ENCODE results near the gene SSTR5.

Gene SSTR5

DNA sequence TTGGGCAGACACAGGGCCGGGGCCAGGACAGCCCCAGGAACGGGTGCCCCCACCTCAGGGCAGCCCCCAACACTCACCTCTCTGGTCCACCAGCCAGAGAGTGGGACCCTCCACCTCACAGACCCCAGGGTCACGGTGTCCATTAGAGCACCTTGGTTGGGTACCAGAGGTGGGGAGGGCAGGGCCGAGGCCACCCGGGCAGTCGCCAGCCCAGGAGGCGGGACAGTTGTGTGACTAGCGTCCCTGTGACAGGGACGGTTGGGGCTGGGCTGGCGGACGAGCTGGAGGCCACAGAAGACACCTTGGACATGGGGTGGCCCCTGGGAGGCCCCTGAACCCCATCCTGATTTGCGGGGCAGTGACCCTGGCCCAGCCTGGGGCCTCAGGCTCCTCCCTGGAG is 35.2 kb downstream of the SSTR5 start:
- no peak for DNase-seq

GRCh38 chr16:1108299-1109252 is 36.0 kb downstream of the SSTR5 start:
- DNase-seq = no peak

DNA sequence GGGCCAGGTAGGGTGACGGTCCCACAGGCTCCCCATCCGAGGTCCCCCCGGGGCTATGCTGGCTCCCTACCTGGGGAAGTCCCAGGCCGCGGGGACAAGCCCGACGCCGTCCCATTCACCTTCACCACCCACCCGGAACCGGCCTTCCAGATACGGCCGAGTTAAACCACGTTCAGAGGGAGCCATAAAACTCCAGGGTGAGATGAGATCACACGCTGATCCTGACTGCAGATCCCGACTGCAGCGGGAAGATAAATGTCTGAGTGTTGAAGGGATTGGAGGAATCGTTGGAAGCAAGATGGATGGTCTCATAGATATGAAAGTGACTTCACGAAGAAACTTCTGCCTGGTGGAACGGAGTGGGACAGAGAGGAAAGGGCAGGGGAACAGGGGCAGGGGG is 37.1 kb downstream of the SSTR5 start:
- DNase-seq = no peak

DNA sequence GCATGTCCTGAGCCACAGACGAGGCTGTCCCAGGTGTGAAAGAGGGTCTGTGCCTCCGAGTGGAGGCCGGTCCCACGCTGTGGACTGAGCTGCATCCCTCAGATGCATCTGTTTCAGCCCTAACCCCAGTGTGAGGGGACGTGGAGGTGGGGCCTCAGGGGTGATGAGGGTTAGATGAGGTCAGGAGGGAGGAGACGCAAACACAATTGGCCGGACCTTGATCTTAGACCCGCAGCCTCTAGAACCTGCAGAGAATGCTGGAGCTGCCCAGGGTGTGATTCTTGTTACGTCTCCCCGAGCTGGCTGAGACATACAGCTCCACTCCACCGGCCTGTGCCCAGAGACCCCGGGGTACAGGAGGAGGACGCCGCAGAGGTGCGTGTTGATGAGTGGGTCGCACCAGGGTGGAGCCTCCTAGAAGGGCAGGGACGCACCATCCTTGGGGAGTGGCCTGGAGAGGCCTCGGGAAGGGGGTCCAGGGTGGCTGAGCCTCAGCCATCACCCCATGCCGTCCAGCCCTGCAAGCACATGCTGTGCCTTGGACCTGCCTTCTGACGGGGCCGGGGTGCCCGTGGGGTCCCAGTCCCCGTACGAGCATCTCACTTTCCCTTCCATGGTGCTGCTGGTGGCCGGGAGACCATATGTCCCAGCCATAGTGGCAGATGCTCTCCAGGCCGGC is 40.1 kb downstream of the SSTR5 start:
- DNase-seq = no peak

GRCh38 chr16:1113489-1113888 is 40.9 kb downstream of the SSTR5 start:
- no peak for DNase-seq

DNA sequence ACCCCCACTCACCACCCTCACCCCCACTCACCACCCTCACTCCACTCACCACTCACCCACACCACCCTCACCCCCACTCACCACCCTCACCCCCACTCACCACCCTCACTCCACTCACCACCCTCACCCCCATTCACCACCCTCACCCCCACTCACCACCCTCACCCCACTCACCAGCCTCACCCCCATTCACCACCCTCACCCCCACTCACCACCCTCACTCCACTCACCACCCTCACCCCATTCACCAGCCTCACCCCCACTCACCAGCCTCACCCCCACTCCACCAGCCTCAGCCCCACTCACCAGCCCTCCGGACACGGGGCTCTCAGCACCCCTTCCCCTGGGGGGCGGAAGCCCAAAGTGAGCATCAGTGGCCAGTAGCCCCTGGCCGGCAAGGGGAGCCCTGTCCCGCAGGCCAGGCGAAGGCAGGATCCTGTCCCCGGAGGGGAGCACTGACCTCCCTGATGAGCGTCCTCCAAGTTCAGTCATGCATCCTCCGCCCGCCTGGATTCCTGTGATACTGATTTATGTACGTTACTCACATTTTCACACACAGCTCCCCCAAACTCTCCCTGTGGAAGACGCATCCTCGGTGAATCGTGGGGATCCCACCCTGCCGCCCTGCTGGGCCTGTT is 41.5 kb downstream of the SSTR5 start:
- no peak for DNase-seq

- DNase-seq = no peak
Observed at GRCh38 chr16:1116693-1117077, 44.1 kb downstream of the SSTR5 start.

DNA sequence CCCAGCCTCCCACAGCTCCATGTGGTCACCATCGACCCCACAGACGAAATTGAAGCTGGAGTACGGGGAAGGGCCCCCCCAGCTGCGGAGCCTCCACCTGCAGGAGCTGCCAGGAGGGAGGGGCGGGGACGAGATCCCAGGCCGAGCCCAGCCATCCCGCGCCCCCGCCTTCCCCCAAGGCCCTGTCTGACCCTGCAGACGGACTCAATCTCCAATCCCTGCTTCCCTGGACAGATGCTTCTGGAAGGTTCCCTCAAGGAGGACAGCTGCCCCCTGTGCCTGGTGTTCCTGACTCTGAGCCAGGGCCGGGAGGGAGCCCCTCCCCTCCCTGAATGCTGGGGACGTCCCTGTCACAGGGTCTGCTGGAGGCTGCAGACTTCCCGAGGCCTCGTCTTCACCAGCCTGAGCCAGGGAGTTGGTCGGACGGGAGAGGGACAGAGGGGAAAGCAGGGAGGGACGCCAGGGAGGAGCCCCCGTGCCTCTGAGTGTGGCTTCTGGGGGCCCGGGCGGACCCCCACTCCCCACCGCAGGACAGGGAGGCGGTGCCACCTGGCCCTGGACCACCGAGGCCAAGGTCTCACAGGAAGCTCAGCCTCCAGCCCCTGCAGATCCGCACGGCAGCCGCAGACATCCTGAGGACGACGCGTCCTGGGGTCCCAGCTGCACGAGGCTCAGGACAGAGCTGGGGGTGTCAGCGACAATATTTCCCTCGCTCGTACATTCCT is 44.8 kb downstream of the SSTR5 start:
- DNase-seq = no peak

DNA sequence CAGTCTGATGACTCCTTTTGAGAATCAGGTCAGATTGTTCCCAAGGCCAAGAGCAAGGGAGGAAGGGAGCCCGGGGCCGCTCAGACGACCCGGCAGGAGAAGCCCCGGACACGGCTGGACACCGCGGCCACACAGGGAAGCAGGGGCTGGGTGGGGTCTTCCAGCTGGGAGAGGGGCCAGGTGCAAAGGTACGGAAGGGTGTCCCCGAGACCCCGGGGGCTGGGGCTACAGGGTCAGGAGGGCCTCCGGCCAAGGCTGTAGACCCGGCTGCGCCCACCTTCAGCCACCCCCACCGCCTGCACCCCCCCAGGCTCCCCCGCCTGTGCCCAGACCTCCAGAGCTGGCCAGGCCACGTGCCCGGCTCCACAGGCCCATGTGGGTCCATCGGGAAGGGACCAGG is 45.4 kb downstream of the SSTR5 start:
- no peak for DNase-seq

DNA sequence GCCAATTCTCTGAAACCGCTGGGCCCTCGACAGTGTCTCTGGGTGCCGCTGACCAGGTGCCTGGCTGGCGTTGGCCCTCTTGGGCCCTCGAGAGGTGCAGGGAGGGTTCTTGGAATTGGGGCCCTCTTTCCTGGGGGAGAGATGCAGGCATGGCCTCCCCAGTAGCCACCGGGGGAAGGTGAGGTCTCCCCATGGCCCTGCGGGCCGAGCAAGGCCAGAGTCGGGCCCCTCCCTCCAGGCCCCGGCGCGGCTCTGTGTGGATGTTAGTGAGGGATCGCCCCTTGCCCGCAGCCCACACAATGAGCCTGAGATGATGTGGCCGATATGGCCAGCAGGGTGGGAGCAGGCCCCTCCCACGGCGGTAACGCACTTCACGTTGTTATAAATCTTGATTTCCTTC is 46.6 kb downstream of the SSTR5 start:
- no peak for DNase-seq

GRCh38 chr16:1119766-1120576 is 47.4 kb downstream of the SSTR5 start:
- DNase-seq = no peak

- no peak for DNase-seq
Observed at GRCh38 chr16:1120577-1120941, 48.0 kb downstream of the SSTR5 start.

- DNase-seq = no peak
Observed at GRCh38 chr16:1121009-1121408, 48.5 kb downstream of the SSTR5 start.

- no peak for DNase-seq
Observed at GRCh38 chr16:1121601-1122397, 49.3 kb downstream of the SSTR5 start.

DNA sequence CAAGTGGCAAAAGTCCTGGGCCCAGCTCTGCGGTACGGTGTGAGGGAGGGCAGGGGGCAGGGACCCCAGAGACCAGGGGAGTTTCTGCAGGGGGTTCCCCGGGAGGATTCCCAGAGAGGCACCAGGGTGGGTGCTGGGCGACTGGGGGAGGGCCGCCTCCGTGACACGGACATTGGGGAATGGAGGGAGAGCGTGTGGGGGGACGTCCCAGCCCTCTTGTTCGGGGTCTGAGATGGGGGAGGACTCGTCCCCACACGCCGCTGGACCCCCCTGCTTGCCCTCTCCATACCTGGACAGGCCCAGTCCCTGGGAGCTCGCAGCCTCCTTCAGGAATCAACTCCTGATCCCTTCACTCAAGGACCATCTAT is 49.8 kb downstream of the SSTR5 start:
- no peak for DNase-seq

DNA sequence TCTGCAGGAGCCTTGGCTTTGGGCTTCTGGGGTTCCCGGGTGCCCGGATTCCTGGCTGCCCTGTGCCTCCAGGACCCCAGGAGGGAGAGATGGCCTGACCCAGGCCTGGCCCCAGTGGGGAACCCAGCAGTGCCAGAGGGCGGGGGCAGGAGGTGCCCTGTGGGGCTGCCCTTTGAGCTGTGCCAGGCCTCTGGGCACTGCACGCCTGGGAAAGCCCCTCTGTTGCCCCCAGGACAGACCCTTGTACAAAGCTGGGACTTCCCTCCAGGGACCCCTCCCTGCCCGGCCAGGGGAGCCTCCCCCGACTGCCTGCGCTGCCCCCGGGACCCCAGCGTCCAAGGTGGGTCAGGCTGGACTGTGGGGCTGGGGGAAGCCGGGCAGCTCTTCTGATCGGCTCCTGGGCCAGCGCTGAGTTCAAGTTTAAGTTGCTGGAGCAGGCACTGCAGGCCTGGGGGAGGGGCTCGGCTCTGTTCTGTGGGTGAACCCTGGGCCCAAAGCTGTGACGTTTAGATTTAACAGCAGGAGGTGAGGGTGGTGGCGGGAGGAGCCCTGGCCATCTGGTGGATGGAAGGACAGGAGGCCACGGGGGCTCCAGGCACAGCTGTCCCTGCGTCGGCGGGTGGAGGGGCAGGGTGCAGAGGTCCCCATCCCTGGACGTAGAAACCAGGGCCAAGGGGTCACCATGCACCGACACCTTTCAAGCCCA is 51.1 kb downstream of the SSTR5 start:
- DNase-seq = no peak

GRCh38 chr16:1124291-1124690 is 51.7 kb downstream of the SSTR5 start:
- no peak for DNase-seq

DNA sequence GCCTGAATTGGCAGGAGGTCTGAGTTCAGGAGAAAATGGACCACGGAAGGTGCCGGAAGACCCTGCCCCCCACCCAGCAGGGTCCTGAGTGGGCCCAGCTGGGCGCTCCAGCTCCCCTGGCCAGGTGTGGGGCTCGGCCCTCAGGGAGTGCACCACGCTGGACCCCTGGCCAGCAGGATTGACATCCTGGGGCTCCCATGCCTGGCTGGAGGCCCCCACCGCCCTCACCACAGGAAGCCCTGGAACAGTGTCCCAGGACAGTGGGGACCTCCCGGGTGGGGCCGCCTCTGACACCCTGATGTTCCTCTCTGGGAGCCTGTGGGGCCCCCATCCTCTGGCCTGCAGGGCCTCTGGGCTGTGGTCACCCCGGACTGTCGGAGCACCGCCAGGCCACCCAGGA is 52.2 kb downstream of the SSTR5 start:
- DNase-seq = no peak

DNA sequence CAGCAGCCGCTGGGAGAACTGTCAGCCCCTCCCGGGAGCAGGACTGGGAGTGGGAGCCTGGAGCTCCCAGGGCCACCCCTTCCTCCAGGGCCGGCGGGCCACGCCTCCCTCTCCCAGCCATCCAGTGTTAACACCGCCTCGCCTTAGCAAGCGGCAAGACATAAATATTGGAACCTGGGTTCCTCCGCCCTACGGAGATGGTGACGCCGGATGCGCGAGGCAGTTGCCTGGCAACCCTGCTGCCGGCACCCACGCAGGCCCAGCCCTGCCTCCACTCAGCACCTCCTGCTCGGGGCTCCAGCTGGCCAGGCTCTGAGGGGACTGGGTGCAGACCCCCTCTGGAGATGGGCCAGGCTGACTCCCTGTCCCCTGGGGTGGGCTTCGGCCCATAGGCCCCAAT is 52.9 kb downstream of the SSTR5 start:
- DNase-seq = peak in 1 of 2 experiments; percentile 12

GRCh38 chr16:1126044-1126443 is 53.5 kb downstream of the SSTR5 start:
- DNase-seq = no peak

GRCh38 chr16:1126586-1126985 is 54.0 kb downstream of the SSTR5 start:
- DNase-seq = no peak
